Measurements from ENCODE around the gene TMEM126A. TPM values are rescaled to one million over a fixed set of nuclear protein-coding genes. Genes with fewer than 3 reads are reported as not detected.

TMEM126A gene
- total RNA-seq, 1 experiment from 2014 or later = 37.2 TPM

- TF ChIP-seq CDX4 (CRISPR knock-in tag; IDR thresholded peaks at IDR 0.05; ENCODE audit: borderline replicate concordance) (no peak), ZNF281 (CRISPR knock-in tag; IDR thresholded peaks at IDR 0.05) (no peak), SMAD4 (CRISPR knock-in tag; IDR thresholded peaks at IDR 0.05) (no peak), USF1 (CRISPR knock-in tag; IDR thresholded peaks at IDR 0.05) (no peak), ZNF396 (CRISPR knock-in tag; IDR thresholded peaks at IDR 0.05; ENCODE audit: borderline replicate concordance) (no peak)
Observed at GRCh38 chr11:85704967-85705366, 57.2 kb downstream of the TMEM126A start (continued).

GRCh38 chr11:85705800-85706199, 58.0 kb downstream of the TMEM126A start:
- H3K36me3 Mint-ChIP-seq = no peaks in the 10 kb centered on the region
- H3K4me3 Mint-ChIP-seq = no peak overlapping the region
- no peak overlapping the region for H3K27ac Mint-ChIP-seq
- peaks cover 5% of the 10 kb centered on the region; the same call in 1 of the 2 replicates for H3K9me3 Mint-ChIP-seq
- DNase-seq (ENCODE audit: low spot score) (no peak), ATAC-seq (no peak)
- POLR2A ChIA-PET = no interaction called here
- CTCF ChIA-PET = no interaction called here
- TF ChIP-seq JAZF1 (CRISPR knock-in tag; IDR thresholded peaks at IDR 0.05) (no peak), STAT6 (CRISPR knock-in tag; conservative IDR thresholded peaks at IDR 0.05; ENCODE audit: low read depth) (no peak), SP1 (CRISPR knock-in tag; conservative IDR thresholded peaks at IDR 0.05) (no peak), ZNF232 (CRISPR knock-in tag; IDR thresholded peaks at IDR 0.05) (no peak), JUN (CRISPR knock-in tag; IDR thresholded peaks at IDR 0.05) (no peak), ARID4B (CRISPR knock-in tag; IDR thresholded peaks at IDR 0.05; ENCODE audit: borderline replicate concordance) (no peak)
- no peaks in the 10 kb centered on the region for H3K27me3 Mint-ChIP-seq (ENCODE audit: low read depth)
- H3K4me1 Mint-ChIP-seq = no peaks in the 10 kb centered on the region

Other genes with a start within 250 kb of the TMEM126A start
- 12.9 to 17.5 TPM (median 15.2 TPM) in 3 replicates for gene DLG2, start 20.6 kb upstream of the TMEM126A start, total RNA-seq (2021)
- 52.8 to 65.8 TPM (median 63.8 TPM) in 3 replicates for gene TMEM126B, start 19.4 kb upstream of the TMEM126A start, total RNA-seq (2021)
- 46.9 to 54.6 TPM (median 48.6 TPM) in 3 replicates for gene CREBZF, start 17.2 kb downstream of the TMEM126A start, total RNA-seq (2021)
- gene CCDC89, start 38.2 kb downstream of the TMEM126A start, total RNA-seq (2021) = not detected in 3 replicates
- gene SYTL2, start 163.2 kb downstream of the TMEM126A start, total RNA-seq (2021) = 4.3 to 7.1 TPM (median 6.5 TPM) in 3 replicates
- gene CCDC83, start 207.4 kb downstream of the TMEM126A start, total RNA-seq (2021) = not detected in 3 replicates